WTC11 (cell line): ENCODE results near the gene CHD9.

Source experiments
- ATF1 ChIP-seq: sonication (generic); formaldehyde crosslinking; IDR thresholded peaks from 2 replicates; pipeline ENCODE4 v1.8.1; 2023; ENCODE audit warnings: mild to moderate bottlenecking, moderate library complexity, missing genetic modification reagents
- FOXP1 ChIP-seq: sonication (generic); formaldehyde crosslinking; IDR thresholded peaks from 2 replicates; pipeline ENCODE4 v1.8.0; 2022; ENCODE audit warnings: missing genetic modification reagents, mild to moderate bottlenecking, moderate library complexity, borderline replicate concordance
- GTF2I ChIP-seq: fragments of 250-450 bp; sonication (Bioruptor Pico); conservative IDR thresholded peaks from 2 replicates; pipeline ENCODE4 v1.4.0; 2021; ENCODE audit warnings: mild to moderate bottlenecking
- IRF2 ChIP-seq: sonication (generic); formaldehyde crosslinking; IDR thresholded peaks from 2 replicates; pipeline ENCODE4 v1.8.0; 2022; ENCODE audit warnings: low read depth, missing genetic modification reagents, borderline replicate concordance
- TEAD1 ChIP-seq: sonication (generic); formaldehyde crosslinking; IDR thresholded peaks from 2 replicates; pipeline ENCODE4 v1.8.0; 2022; ENCODE audit warnings: mild to moderate bottlenecking, missing genetic modification reagents
- ZBTB21 ChIP-seq: sonication (generic); formaldehyde crosslinking; IDR thresholded peaks from 2 replicates; pipeline ENCODE4 v1.8.1; 2023; ENCODE audit warnings: mild to moderate bottlenecking, missing genetic modification reagents, borderline replicate concordance
- TF ChIP-seq, protein P1 (sequence below): fragments of 200-600 bp; IDR thresholded peaks from 2 replicates; pipeline ENCODE4 v1.8.0; 2022; ENCODE audit warnings: antibody characterized with exemption
- TF ChIP-seq, protein P2 (sequence below): sonication (generic); formaldehyde crosslinking; IDR thresholded peaks from 2 replicates; pipeline ENCODE4 v1.8.1; 2023; ENCODE audit warnings: mild to moderate bottlenecking, missing genetic modification reagents, moderate library complexity

DNA sequence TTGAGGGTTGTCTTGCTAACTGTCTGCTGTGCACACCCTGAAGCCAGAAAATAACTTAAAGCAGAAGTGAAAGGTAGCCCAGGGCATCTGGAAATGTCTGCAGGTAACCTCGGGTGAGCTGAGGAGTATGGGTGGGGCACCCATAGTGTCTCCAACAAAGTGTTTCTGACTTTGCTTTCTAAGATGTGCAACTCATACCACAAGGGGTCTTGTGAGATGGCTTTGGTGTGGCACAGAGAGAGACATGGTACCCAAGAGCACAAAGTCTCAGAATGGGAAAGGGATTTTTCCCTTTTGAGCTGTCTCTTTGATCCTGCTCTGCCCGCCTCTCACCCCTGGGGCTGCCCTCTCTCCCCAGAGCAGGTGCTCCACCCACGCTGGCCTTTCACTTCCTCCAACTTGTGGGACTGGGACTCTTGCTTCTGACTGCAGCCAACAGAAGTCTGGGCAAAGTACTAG is 6.9 kb downstream of the CHD9 start:
- no peak for TF ChIP-seq TEAD1
- TF ChIP-seq IRF2 (CRISPR knock-in tag), result no peak
- TF ChIP-seq GTF2I, result no peak
- TF ChIP-seq, protein P1, sequence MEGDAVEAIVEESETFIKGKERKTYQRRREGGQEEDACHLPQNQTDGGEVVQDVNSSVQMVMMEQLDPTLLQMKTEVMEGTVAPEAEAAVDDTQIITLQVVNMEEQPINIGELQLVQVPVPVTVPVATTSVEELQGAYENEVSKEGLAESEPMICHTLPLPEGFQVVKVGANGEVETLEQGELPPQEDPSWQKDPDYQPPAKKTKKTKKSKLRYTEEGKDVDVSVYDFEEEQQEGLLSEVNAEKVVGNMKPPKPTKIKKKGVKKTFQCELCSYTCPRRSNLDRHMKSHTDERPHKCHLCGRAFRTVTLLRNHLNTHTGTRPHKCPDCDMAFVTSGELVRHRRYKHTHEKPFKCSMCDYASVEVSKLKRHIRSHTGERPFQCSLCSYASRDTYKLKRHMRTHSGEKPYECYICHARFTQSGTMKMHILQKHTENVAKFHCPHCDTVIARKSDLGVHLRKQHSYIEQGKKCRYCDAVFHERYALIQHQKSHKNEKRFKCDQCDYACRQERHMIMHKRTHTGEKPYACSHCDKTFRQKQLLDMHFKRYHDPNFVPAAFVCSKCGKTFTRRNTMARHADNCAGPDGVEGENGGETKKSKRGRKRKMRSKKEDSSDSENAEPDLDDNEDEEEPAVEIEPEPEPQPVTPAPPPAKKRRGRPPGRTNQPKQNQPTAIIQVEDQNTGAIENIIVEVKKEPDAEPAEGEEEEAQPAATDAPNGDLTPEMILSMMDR, result no peak
- no peak for TF ChIP-seq ZBTB21 (CRISPR knock-in tag)
- TF ChIP-seq, protein P2, sequence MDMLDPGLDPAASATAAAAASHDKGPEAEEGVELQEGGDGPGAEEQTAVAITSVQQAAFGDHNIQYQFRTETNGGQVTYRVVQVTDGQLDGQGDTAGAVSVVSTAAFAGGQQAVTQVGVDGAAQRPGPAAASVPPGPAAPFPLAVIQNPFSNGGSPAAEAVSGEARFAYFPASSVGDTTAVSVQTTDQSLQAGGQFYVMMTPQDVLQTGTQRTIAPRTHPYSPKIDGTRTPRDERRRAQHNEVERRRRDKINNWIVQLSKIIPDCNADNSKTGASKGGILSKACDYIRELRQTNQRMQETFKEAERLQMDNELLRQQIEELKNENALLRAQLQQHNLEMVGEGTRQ, result no peak
- no peak for TF ChIP-seq FOXP1 (CRISPR knock-in tag)
- TF ChIP-seq ATF1, result no peak
